ENCODE results near the gene PLEKHM2.

Gene PLEKHM2

GRCh38 chr1:15735304-15736037 lies 51.4 kb downstream of the PLEKHM2 start:
- no peak for DNase-seq (ENCODE audit: low read depth in 1 of 2, low spot score in 1 of 2)
- Histone ChIP-seq H3K27ac (replicated peaks) (no peak overlapping the region), H3K27me3 (ENCODE audit: insufficient read depth, poor library complexity, severe bottlenecking) (no peaks in the 10 kb centered on the region), H3K4me3 (replicated peaks; ENCODE audit: insufficient read depth, low read length) (no peak overlapping the region)
- TF ChIP-seq REST (IDR thresholded peaks at IDR 0.05; ENCODE audit: insufficient replicate concordance, low read depth) (no peak), SPI1 (IDR thresholded peaks at IDR 0.05; ENCODE audit: borderline replicate concordance, low read depth) (peak; percentile 55)

DNA sequence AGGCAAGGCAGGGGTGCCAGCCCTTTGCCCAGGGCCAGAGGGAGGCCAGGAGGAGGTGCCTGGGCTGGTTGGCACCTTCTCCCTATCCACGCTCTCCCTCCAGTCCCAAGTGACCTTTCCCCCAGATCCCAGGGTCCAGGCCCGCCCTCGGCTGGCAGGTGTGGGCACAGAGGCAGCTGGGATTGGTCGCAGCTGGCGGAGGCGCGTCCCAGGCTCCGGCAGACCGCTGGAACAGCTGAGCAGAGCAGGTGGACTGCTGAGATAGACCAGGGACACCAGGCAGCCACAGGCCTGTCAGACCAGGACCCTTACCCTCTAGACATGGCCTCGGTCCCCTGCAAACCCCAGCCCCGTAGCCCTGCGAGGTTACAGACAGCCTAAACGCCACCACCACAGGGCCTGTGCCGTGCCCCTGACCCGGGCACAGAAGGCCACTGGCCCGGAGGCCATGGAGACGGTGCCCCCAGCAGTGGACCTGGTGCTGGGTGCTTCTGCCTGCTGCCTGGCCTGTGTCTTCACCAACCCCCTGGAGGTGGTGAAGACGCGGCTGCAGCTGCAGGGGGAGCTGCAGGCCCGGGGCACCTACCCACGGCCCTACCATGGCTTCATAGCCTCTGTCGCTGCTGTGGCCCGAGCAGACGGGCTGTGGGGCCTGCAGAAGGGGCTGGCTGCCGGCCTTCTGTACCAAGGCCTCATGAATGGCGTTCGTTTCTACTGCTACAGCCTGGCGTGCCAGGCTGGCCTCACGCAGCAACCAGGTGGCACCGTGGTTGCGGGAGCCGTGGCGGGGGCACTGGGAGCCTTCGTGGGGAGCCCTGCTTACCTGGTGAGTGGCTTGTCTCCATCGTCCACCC lies 52.1 kb downstream of the PLEKHM2 start, which contains the start of gene SLC25A34:
Gene SLC25A34, plus strand, starts transcription at position 221 of the 854 bp plus-strand sequence. Its CDS starts 228 bp downstream, at position 449.
- no peak for TF ChIP-seq SPI1 (IDR thresholded peaks at IDR 0.05; ENCODE audit: borderline replicate concordance, low read depth)
- no peak for TF ChIP-seq REST (IDR thresholded peaks at IDR 0.05; ENCODE audit: insufficient replicate concordance, low read depth)
- TF ChIP-seq, protein P1, sequence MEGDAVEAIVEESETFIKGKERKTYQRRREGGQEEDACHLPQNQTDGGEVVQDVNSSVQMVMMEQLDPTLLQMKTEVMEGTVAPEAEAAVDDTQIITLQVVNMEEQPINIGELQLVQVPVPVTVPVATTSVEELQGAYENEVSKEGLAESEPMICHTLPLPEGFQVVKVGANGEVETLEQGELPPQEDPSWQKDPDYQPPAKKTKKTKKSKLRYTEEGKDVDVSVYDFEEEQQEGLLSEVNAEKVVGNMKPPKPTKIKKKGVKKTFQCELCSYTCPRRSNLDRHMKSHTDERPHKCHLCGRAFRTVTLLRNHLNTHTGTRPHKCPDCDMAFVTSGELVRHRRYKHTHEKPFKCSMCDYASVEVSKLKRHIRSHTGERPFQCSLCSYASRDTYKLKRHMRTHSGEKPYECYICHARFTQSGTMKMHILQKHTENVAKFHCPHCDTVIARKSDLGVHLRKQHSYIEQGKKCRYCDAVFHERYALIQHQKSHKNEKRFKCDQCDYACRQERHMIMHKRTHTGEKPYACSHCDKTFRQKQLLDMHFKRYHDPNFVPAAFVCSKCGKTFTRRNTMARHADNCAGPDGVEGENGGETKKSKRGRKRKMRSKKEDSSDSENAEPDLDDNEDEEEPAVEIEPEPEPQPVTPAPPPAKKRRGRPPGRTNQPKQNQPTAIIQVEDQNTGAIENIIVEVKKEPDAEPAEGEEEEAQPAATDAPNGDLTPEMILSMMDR (IDR thresholded peaks at IDR 0.05; ENCODE audit: insufficient read depth, low read length) = no peak
- no peak for TF ChIP-seq POLR2AphosphoS5 (IDR thresholded peaks at IDR 0.05; ENCODE audit: low read depth)
- no peak for TF ChIP-seq GABPA (IDR thresholded peaks at IDR 0.05; ENCODE audit: low read depth)
- Histone ChIP-seq H3K27me3 (ENCODE audit: insufficient read depth, poor library complexity, severe bottlenecking) (no peaks in the 10 kb centered on the region), H3K27ac (replicated peaks) (no peak within 1 kb of the TSS), H3K4me3 (replicated peaks; ENCODE audit: insufficient read depth, low read length) (no peak within 1 kb of the TSS)
- DNase-seq (ENCODE audit: low read depth in 1 of 2, low spot score in 1 of 2) = no peak

GRCh38 chr1:15736892-15737261 lies 52.8 kb downstream of the PLEKHM2 start:
- DNase-seq (ENCODE audit: low read depth in 1 of 2, low spot score in 1 of 2) = no peak
- H3K4me3 ChIP-seq (replicated peaks; ENCODE audit: insufficient read depth, low read length) = no peak overlapping the region
- H3K27me3 ChIP-seq (ENCODE audit: insufficient read depth, poor library complexity, severe bottlenecking) = no peaks in the 10 kb centered on the region
- H3K27ac ChIP-seq (replicated peaks) = no peak overlapping the region
- TF ChIP-seq, protein P1 (IDR thresholded peaks at IDR 0.05; ENCODE audit: insufficient read depth, low read length) = no peak
- TF ChIP-seq REST (IDR thresholded peaks at IDR 0.05; ENCODE audit: insufficient replicate concordance, low read depth) (no peak), GABPA (IDR thresholded peaks at IDR 0.05; ENCODE audit: low read depth) (no peak), POLR2AphosphoS5 (IDR thresholded peaks at IDR 0.05; ENCODE audit: low read depth) (no peak)

All from HL-60 (cell line).